NCI-H446 treated with DMSO at 0.1 percent for 48 hours (cell line): ENCODE data around the gene RACGAP1.
A peak's percentile ranks its signal among the peaks of the same experiment; 100 is the strongest.

Experiments
- DNase-seq: peaks from one replicate; lab custom pipeline; 2025; lab: John Stamatoyannopoulos, UW

RACGAP1 gene

GRCh38 chr12:50025187-50026059 lies at the start of gene RACGAP1:
RACGAP1 (minus strand) TSS chr12:50025494; CDS start chr12:50016715, 8,779 bp downstream.
- peak; percentile 97 for DNase-seq

GRCh38 chr12:50073712-50074111 lies 48.4 kb upstream of the RACGAP1 start:
- no peak for DNase-seq

- no peak for DNase-seq
Observed at GRCh38 chr12:50073206-50073605, 47.9 kb upstream of the RACGAP1 start.

- no peak for DNase-seq
Observed at GRCh38 chr12:50072198-50072907, 47.1 kb upstream of the RACGAP1 start.

GRCh38 chr12:50070314-50071060 lies 45.2 kb upstream of the RACGAP1 start:
- peak; percentile 40 for DNase-seq

- DNase-seq = no peak
Observed at GRCh38 chr12:50069539-50069938, 44.2 kb upstream of the RACGAP1 start.

GRCh38 chr12:50069069-50069468 lies 43.8 kb upstream of the RACGAP1 start:
- DNase-seq = no peak

- no peak for DNase-seq
Observed at GRCh38 chr12:50066402-50066801, 41.1 kb upstream of the RACGAP1 start.

- DNase-seq = no peak
Observed at GRCh38 chr12:50065726-50066310, 40.5 kb upstream of the RACGAP1 start.

- DNase-seq = no peak
Observed at GRCh38 chr12:50062728-50063460, 37.6 kb upstream of the RACGAP1 start.

- DNase-seq = no peak
Observed at GRCh38 chr12:50061946-50062686, 36.8 kb upstream of the RACGAP1 start.

GRCh38 chr12:50061171-50061570 lies 35.9 kb upstream of the RACGAP1 start:
- DNase-seq = no peak

- no peak for DNase-seq
Observed at GRCh38 chr12:50060120-50060468, 34.8 kb upstream of the RACGAP1 start.

GRCh38 chr12:50059440-50060119 lies 34.3 kb upstream of the RACGAP1 start:
- no peak for DNase-seq

GRCh38 chr12:50058743-50059312 lies 33.5 kb upstream of the RACGAP1 start:
- no peak for DNase-seq

- no peak for DNase-seq
Observed at GRCh38 chr12:50057896-50058670, 32.8 kb upstream of the RACGAP1 start.

GRCh38 chr12:50057000-50057841 lies 31.9 kb upstream of the RACGAP1 start, which contains the start of gene ASIC1:
ASIC1 (plus strand) TSS chr12:50057596; CDS start chr12:50058767, 1,171 bp downstream.
- DNase-seq = peak; percentile 29

GRCh38 chr12:50056639-50056976 lies 31.3 kb upstream of the RACGAP1 start:
- no peak for DNase-seq
